Measurements from ENCODE around the gene JAM3. TPM values are rescaled to one million over a fixed set of nuclear protein-coding genes. Genes with fewer than 3 reads are reported as not detected.

Gene JAM3
- total and polyA plus RNA-seq, 9 of the 15 experiments (the other 6 are each of a cell fraction or from before 2014, with no cell fraction given): 0.22 to 0.76 (median 0.40) TPM

GRCh38 chr11:134020598-134020997 lies 48.3 kb upstream of the JAM3 start (continued):
- TF ChIP-seq ZBTB9 (CRISPR knock-in tag; IDR thresholded peaks at IDR 0.05) (no peak), ZNF668 (CRISPR knock-in tag; IDR thresholded peaks at IDR 0.05) (no peak), NEUROD1 (IDR thresholded peaks at IDR 0.05; ENCODE audit: borderline replicate concordance, low read depth, low read length, partially characterized antibody) (no peak), BMI1 (IDR thresholded peaks at IDR 0.05; ENCODE audit: low read length) (no peak), ZNF134 (CRISPR knock-in tag; conservative IDR thresholded peaks at IDR 0.05) (no peak), PHB2 (IDR thresholded peaks at IDR 0.05; ENCODE audit: low read depth) (no peak), ZNF3 (CRISPR knock-in tag; IDR thresholded peaks at IDR 0.05) (no peak), DLX4 (CRISPR knock-in tag; IDR thresholded peaks at IDR 0.05) (no peak), FOXJ2 (tag; IDR thresholded peaks at IDR 0.05) (no peak), PURB (CRISPR knock-in tag; IDR thresholded peaks at IDR 0.05; ENCODE audit: low read depth) (no peak)

- Histone ChIP-seq H3K9me1 (ENCODE audit: control insufficient read depth, insufficient read depth, low read length) (no peaks in the 10 kb centered on the region), H3K4me3 (no peak overlapping the region), H3K36me3 (ENCODE audit: control insufficient read depth, insufficient read depth, low read length) (no peaks in the 10 kb centered on the region), H3K27me3 (ENCODE audit: control insufficient read depth in 2 of 2, insufficient read depth in 2 of 2, low read length in 2 of 2) (peaks cover 17 to 76% of the 10 kb centered on the region in 2 experiments; a peak in 4 of 5 replicates), H3K4me1 (replicated peaks in 1 of 2; ENCODE audit: control insufficient read depth in 2 of 2, insufficient read depth in 2 of 2, low read length in 2 of 2) (no peaks in the 10 kb centered on the region), H3K9me3 (replicated peaks; ENCODE audit: control insufficient read depth, insufficient read depth, low read depth, low read length) (no peaks in the 10 kb centered on the region), H3K27ac (ENCODE audit: extremely low read depth, low read depth, low read length) (no peak overlapping the region), H3K79me2 (ENCODE audit: control insufficient read depth, insufficient read depth, low read length) (no peaks in the 10 kb centered on the region), H3K9ac (ENCODE audit: insufficient read depth in 1 of 2, low read depth in 2 of 2, low read length in 2 of 2) (no peak overlapping the region), H3K4me2 (ENCODE audit: insufficient read depth, low read length) (no peak overlapping the region), H4K20me1 (replicated peaks; ENCODE audit: control insufficient read depth, insufficient read depth, low read length) (no peaks in the 10 kb centered on the region; the same call in 1 of the 2 replicates), H2AFZ (ENCODE audit: low read depth, low read length) (no peak overlapping the region)
- DNase-seq (ENCODE audit: extremely low read depth in 1 of 4, low spot score in 3 of 4) (no peak), ATAC-seq (no peak), FAIRE-seq (no peak)
- ChIA-PET CTCF (ENCODE audit: low intra/inter-chr PET ratio) (no interaction called here), POLR2A (no interaction called here)
- TF ChIP-seq CREB5 (CRISPR knock-in tag; IDR thresholded peaks at IDR 0.05) (no peak), PHTF2 (CRISPR knock-in tag; IDR thresholded peaks at IDR 0.05) (no peak), ZNF431 (CRISPR knock-in tag; IDR thresholded peaks at IDR 0.05) (no peak), PRMT5 (CRISPR knock-in tag; IDR thresholded peaks at IDR 0.05) (no peak), GABPB1 (CRISPR knock-in tag; IDR thresholded peaks at IDR 0.05) (no peak)
- in situ Hi-C loops (cut with MboI) (no loop called here), intact Hi-C loops (cut with micrococcal nuclease) (no loop called here)
- 0% methylated on average over 7 of the region's 7 CpGs for WGBS (ENCODE audit: insufficient coverage, low coverage, missing lambda C conversion rate)
- no TSS peak for BruUV-seq (replicated peaks)
Measured at GRCh38 chr11:134021326-134021725, 47.5 kb upstream of the JAM3 start.
